Osteocyte (in vitro differentiated cells): Measurements from ENCODE around the gene GUK1. TPM values are rescaled to one million over a fixed set of nuclear protein-coding genes. Genes with fewer than 3 reads are reported as not detected.
"Not testable (repeated sequence)": the region's sequence is repeated elsewhere in the genome, so short reads cannot be mapped to it uniquely, and the experiment has no call there.

ENCODE experiments used
- DNase-seq: peaks from one replicate; pipeline ENCODE4 v3.0.0; 2021; ENCODE audit warnings: mixed read lengths; ENCODE audit not compliant: unreplicated experiment; ENCODE audit errors: extremely low spot score
- H3K27ac Mint-ChIP-seq: one replicate; pipeline ENCODE4 v1.8.0; 2021; ENCODE audit warnings: mild to moderate bottlenecking, mixed read lengths; ENCODE audit not compliant: unreplicated experiment
- H3K27me3 Mint-ChIP-seq: one replicate; pipeline ENCODE4 v1.8.0; 2021; ENCODE audit warnings: mixed read lengths; ENCODE audit not compliant: unreplicated experiment
- H3K36me3 Mint-ChIP-seq: one replicate; pipeline ENCODE4 v1.8.0; 2021; ENCODE audit warnings: mixed read lengths; ENCODE audit not compliant: unreplicated experiment
- H3K4me1 Mint-ChIP-seq: one replicate; pipeline ENCODE4 v1.8.0; 2021; ENCODE audit warnings: mixed read lengths; ENCODE audit not compliant: unreplicated experiment
- H3K4me3 Mint-ChIP-seq: one replicate; pipeline ENCODE4 v1.8.0; 2021; ENCODE audit warnings: mild to moderate bottlenecking, moderate library complexity, mixed read lengths; ENCODE audit not compliant: unreplicated experiment
- H3K9me3 Mint-ChIP-seq: one replicate; pipeline ENCODE4 v1.8.0; 2021; ENCODE audit warnings: mixed read lengths; ENCODE audit not compliant: unreplicated experiment
- total RNA-seq: library from RNA; stranded (reverse); gene quantifications from 2 replicates; pipeline ENCODE4 v1.2.1, GENCODE V29; 2021
- TF ChIP-seq, protein P1 (sequence below): fragments of 200-600 bp; sonication (generic); IDR thresholded peaks from 2 replicates; pipeline ENCODE4 v1.5.0; 2021; ENCODE audit warnings: antibody characterized with exemption, mild to moderate bottlenecking, moderate library complexity

The GUK1 gene
- total RNA-seq, 1 donor from 2014 or later, result 166 TPM

DNA sequence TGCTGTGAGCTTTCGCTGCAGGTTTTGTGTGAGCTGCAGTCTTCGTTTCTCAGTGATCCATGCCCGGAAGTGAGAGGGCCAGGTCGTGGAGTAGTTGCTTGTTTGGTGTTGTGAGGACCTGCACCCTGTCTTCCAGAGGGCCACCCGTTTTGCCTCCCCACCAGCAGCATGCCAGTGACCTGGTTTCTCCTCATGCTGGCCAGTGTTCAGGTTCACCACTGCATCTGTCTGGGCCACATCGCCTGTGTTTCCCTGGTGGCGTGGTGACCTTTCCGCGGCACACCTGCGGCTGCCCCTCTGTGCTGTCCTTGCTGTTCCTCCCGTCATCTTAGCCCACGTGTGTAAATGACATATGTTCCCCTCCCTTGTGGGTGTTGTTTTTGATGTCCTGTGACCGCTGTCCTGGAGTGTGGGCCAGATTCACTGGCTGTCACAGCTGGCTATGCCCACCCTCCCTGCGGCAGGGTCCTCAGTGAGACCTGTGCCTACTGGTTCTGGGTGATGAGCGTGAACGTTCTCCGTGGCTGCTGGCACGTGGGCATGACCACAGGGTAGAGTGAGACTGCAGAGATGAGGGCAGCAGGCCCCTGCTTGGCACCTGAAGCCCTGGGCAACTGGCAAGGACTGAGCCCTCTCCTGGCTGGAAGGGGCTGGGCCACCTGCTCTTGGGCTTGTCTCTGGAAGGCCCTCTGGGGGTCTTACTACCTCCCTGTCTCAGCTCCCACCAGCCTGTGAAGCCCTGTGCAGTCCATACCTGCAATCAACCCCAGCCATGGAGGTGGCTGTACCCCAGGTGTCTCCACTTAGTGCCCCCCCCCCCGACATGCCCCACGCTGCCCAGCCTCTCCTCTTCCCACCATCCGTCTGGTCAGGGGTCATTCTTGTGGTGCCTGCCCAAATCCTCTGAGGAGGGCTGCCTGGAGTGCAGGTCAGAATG lies 32.8 kb downstream of the GUK1 start:
- Mint-ChIP-seq H3K4me1 (peaks cover 7% of the 10 kb centered on the region), H3K27me3 (no peaks in the 10 kb centered on the region), H3K36me3 (no peaks in the 10 kb centered on the region), H3K9me3 (no peaks in the 10 kb centered on the region), H3K27ac (no peak overlapping the region), H3K4me3 (no peak overlapping the region)
- DNase-seq, result no peak
- TF ChIP-seq, protein P1, sequence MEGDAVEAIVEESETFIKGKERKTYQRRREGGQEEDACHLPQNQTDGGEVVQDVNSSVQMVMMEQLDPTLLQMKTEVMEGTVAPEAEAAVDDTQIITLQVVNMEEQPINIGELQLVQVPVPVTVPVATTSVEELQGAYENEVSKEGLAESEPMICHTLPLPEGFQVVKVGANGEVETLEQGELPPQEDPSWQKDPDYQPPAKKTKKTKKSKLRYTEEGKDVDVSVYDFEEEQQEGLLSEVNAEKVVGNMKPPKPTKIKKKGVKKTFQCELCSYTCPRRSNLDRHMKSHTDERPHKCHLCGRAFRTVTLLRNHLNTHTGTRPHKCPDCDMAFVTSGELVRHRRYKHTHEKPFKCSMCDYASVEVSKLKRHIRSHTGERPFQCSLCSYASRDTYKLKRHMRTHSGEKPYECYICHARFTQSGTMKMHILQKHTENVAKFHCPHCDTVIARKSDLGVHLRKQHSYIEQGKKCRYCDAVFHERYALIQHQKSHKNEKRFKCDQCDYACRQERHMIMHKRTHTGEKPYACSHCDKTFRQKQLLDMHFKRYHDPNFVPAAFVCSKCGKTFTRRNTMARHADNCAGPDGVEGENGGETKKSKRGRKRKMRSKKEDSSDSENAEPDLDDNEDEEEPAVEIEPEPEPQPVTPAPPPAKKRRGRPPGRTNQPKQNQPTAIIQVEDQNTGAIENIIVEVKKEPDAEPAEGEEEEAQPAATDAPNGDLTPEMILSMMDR, result no peak

DNA sequence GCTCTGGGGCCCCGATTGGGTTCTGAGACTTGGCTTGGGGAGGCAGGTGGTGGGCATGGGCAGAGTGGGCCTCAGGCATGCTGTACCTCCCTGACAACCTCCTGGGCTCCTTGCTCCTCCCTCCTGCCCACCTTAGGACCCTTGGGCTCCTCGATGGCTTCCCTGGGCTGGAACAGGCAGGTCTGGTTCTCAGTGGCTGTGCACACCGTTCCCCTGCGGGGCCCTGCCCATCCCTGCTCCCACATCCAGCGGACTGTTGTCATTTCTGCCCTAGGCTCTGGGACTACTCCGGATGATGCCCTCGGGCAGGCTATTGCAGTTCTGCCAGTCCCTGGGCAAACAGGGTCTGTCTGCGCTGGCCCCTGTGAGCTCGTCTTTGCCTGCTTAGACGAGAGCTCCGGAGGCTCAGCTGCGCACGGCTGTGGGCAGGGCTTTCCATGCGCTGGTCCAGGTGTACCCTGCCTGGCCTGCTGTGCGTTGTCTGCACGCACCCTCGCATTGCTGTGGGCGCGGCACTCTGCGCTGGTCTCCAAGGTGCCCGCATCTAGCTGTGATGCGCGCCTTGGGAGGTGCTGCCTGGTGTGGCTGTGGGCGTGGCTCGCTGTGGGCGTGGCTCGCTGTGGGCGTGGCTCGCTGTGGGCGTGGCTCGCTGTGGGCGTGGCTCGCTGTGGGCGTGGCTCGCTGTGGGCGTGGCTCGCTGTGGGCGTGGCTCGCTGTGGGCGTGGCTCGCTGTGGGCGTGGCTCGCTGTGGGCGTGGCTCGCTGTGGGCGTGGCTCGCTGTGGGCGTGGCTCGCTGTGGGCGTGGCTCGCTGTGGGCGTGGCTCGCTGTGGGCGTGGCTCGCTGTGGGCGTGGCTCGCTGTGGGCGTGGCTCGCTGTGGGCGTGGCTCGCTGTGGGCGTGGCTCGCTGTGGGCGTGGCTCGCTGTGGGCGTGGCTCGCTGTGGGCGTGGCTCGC lies 33.7 kb downstream of the GUK1 start:
- not testable (repeated sequence) for H3K9me3 Mint-ChIP-seq, H3K27me3 Mint-ChIP-seq, H3K36me3 Mint-ChIP-seq, H3K27ac Mint-ChIP-seq, DNase-seq, H3K4me1 Mint-ChIP-seq, H3K4me3 Mint-ChIP-seq

DNA sequence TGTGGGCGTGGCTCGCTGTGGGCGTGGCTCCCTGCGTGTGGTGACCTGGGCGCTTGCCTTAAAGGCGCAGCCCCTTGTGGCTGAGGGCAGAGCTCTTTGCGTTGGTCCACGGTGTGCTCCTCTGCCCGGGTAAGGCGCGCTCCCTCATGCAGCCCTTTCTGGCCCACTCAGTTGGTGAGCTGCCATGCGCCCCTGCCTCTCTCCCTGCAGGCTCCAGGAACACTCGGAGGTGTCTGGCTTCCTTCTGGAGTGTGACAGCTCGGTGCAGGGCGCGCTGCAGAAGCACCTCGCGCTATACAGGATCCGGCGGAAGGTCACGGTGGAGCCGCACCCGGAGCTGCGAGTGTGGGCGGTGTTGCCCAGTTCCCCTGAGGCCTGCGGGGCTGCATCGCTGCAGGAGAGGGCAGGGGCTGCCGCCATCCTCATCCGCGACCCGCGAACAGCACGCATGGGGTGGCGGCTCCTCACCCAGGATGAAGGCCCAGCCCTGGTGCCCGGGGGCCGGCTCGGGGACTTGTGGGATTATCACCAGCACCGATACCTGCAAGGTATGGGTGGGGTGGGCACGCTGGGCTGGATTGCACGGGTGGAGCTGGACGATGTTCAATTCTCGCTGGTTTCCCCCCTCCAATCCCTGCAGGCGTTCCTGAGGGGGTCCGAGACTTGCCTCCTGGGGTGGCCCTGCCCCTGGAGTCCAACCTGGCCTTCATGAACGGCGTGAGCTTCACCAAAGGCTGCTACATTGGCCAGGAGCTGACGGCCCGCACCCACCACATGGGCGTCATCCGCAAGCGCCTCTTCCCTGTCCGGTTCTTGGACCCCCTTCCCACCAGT lies 34.6 kb downstream of the GUK1 start:
- no peaks in the 10 kb centered on the region for H3K27me3 Mint-ChIP-seq
- no peak overlapping the region for H3K4me3 Mint-ChIP-seq
- peaks cover 3% of the 10 kb centered on the region for H3K4me1 Mint-ChIP-seq
- H3K27ac Mint-ChIP-seq, result no peak overlapping the region
- H3K36me3 Mint-ChIP-seq, result no peaks in the 10 kb centered on the region
- TF ChIP-seq, protein P1, result no peak
- no peaks in the 10 kb centered on the region for H3K9me3 Mint-ChIP-seq
- no peak for DNase-seq

DNA sequence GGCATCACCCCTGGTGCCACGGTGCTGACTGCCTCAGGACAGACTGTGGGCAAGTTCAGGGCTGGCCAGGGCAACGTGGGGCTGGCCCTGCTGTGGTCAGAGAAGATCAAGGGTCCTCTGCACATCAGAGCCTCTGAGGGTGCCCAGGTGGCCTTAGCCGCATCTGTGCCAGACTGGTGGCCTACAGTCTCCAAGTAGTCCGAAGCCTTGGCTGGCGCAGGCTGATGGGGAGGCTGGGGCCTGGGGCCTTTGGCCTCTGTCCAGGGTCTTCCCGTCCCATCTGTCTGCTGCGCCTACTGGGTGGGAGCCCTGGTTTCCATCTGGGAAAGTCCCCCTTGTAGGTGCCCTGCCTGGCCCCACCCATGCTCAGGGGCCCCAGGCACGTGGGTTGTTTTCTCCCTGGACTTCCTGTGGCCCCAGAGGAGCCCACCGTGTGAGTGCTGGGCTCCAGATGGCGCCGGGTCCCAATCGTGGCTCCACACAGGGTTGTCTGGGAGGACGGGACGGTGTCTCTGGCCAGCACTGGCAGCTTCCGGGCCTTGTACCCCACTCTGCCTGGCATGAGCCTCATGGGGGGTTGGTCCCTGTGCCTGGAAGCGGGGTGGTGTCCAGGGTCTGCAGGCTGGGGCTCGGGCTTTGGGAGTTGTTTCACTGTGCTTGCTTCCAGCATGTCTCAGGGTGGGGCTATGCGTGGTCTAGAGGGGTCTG lies 35.4 kb downstream of the GUK1 start:
- H3K4me3 Mint-ChIP-seq, result no peak overlapping the region
- H3K27ac Mint-ChIP-seq, result no peak overlapping the region

More for the DNA sequence above, 35.4 kb downstream of the GUK1 start:
- TF ChIP-seq, protein P1, result no peak
- no peaks in the 10 kb centered on the region for H3K36me3 Mint-ChIP-seq
- H3K4me1 Mint-ChIP-seq, result peaks cover 3% of the 10 kb centered on the region
- DNase-seq, result no peak
- H3K9me3 Mint-ChIP-seq, result no peaks in the 10 kb centered on the region
- no peaks in the 10 kb centered on the region for H3K27me3 Mint-ChIP-seq
